Ovary (tissue), 3 donors: ENCODE measurements around the gene SPEF2.

Source experiments
- EP300 ChIP-seq: sonication (generic); formaldehyde crosslinking; IDR thresholded peaks from one replicate; pipeline ENCODE4 v1.6.1; 2017; ENCODE audit warnings: antibody characterized with exemption
- POLR2A ChIP-seq: fragments of 450-650 bp; IDR thresholded peaks from one replicate; pipeline ENCODE4 v1.6.1; 2017; ENCODE audit warnings: antibody characterized with exemption, mild to moderate bottlenecking, moderate library complexity
- TF ChIP-seq, protein P1 (sequence below), 3 donors: fragments of 450-650 bp in 2 of 3; fragments of 200-600 bp in 1 of 3; IDR thresholded peaks; one replicate each; pipeline versions ENCODE4 v1.5.1 to v1.8.0; 2016 to 2022; ENCODE audit warnings: antibody characterized with exemption in 3 of 3, mild to moderate bottlenecking in 1 of 3
- donor health status: DM: no; HTN: no; CAD: no.

DNA sequence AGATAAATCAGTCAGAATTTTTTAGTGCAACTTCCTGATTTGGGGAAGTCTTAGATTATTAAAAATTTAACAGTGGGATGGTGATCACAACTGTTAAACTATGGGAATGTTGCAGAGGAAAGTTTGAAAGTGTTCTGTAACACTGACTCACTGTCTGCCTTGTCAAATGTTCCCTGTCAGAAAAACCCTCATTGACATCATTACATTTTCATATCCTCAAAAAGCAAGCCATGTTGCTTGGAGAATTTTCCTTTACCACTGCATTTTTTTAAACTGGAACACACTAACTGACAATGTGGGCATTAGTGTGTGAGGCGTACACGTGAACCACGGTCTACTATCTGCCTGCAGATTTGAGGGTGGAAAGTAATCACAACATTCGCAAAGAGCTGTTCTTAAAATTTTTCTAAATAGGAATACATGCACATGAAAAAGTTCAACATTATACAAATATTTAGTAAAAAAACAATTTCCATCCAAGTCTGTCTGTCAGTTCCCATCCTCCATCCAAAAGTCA is 210.5 kb downstream of the SPEF2 start:
- TF ChIP-seq, protein P1, sequence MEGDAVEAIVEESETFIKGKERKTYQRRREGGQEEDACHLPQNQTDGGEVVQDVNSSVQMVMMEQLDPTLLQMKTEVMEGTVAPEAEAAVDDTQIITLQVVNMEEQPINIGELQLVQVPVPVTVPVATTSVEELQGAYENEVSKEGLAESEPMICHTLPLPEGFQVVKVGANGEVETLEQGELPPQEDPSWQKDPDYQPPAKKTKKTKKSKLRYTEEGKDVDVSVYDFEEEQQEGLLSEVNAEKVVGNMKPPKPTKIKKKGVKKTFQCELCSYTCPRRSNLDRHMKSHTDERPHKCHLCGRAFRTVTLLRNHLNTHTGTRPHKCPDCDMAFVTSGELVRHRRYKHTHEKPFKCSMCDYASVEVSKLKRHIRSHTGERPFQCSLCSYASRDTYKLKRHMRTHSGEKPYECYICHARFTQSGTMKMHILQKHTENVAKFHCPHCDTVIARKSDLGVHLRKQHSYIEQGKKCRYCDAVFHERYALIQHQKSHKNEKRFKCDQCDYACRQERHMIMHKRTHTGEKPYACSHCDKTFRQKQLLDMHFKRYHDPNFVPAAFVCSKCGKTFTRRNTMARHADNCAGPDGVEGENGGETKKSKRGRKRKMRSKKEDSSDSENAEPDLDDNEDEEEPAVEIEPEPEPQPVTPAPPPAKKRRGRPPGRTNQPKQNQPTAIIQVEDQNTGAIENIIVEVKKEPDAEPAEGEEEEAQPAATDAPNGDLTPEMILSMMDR (IDR thresholded peaks at IDR 0.05) = no peak
- TF ChIP-seq POLR2A = no peak
- no peak for TF ChIP-seq EP300
